Measurements from ENCODE around the gene USP24.

DNA sequence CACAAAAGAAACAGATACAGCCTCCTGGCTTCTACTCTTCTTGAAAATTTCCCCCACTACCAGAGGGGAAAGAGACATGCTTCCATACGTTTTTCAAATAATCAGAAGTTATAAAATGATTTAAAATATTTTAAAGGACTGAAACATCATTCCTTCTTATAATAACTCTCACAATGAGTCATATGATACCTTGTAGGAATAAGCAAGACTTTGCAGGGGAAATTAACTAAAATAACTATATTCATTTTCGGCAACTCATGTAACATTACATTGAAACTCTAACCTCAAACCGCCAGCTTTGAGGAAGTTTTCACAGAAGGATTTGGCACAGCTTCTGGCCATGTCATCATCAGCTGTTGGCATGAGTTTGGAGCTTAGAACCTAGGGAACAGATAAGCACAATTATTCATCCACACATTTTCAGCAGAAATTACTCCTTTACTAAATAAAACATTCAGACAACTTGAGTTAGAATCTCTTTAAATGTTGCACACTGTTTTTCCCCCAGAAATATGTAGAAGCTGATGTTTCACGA is 85.9 kb downstream of the USP24 start:
- no peak for TF ChIP-seq EP300 (IDR thresholded peaks at IDR 0.05; ENCODE audit: borderline replicate concordance)
- TF ChIP-seq RAD21 (IDR thresholded peaks at IDR 0.05; ENCODE audit: low read depth): no peak
- no peak for TF ChIP-seq CREB1 (IDR thresholded peaks at IDR 0.05; ENCODE audit: low read depth)
- TF ChIP-seq, protein P1, sequence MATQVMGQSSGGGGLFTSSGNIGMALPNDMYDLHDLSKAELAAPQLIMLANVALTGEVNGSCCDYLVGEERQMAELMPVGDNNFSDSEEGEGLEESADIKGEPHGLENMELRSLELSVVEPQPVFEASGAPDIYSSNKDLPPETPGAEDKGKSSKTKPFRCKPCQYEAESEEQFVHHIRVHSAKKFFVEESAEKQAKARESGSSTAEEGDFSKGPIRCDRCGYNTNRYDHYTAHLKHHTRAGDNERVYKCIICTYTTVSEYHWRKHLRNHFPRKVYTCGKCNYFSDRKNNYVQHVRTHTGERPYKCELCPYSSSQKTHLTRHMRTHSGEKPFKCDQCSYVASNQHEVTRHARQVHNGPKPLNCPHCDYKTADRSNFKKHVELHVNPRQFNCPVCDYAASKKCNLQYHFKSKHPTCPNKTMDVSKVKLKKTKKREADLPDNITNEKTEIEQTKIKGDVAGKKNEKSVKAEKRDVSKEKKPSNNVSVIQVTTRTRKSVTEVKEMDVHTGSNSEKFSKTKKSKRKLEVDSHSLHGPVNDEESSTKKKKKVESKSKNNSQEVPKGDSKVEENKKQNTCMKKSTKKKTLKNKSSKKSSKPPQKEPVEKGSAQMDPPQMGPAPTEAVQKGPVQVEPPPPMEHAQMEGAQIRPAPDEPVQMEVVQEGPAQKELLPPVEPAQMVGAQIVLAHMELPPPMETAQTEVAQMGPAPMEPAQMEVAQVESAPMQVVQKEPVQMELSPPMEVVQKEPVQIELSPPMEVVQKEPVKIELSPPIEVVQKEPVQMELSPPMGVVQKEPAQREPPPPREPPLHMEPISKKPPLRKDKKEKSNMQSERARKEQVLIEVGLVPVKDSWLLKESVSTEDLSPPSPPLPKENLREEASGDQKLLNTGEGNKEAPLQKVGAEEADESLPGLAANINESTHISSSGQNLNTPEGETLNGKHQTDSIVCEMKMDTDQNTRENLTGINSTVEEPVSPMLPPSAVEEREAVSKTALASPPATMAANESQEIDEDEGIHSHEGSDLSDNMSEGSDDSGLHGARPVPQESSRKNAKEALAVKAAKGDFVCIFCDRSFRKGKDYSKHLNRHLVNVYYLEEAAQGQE (IDR thresholded peaks at IDR 0.05; ENCODE audit: low read depth): no peak
- TF ChIP-seq, protein P2, sequence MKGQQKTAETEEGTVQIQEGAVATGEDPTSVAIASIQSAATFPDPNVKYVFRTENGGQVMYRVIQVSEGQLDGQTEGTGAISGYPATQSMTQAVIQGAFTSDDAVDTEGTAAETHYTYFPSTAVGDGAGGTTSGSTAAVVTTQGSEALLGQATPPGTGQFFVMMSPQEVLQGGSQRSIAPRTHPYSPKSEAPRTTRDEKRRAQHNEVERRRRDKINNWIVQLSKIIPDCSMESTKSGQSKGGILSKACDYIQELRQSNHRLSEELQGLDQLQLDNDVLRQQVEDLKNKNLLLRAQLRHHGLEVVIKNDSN (IDR thresholded peaks at IDR 0.05): no peak
- no peak for TF ChIP-seq TAF1 (IDR thresholded peaks at IDR 0.05; ENCODE audit: low read depth)
- TF ChIP-seq, protein P3, sequence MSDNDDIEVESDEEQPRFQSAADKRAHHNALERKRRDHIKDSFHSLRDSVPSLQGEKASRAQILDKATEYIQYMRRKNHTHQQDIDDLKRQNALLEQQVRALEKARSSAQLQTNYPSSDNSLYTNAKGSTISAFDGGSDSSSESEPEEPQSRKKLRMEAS (IDR thresholded peaks at IDR 0.05): no peak
- no peak for TF ChIP-seq ZBTB7A (IDR thresholded peaks at IDR 0.05; ENCODE audit: low read depth)
- TF ChIP-seq EGR1 (IDR thresholded peaks at IDR 0.05): no peak
- TF ChIP-seq TCF12 (IDR thresholded peaks at IDR 0.05; ENCODE audit: low read depth): no peak
- no peak for TF ChIP-seq CEBPB (IDR thresholded peaks at IDR 0.05)
- no peak for TF ChIP-seq NFIC (IDR thresholded peaks at IDR 0.05)
- no peak for TF ChIP-seq YY1 (IDR thresholded peaks at IDR 0.05; ENCODE audit: low read depth)
- no peak for TF ChIP-seq TEAD4 (IDR thresholded peaks at IDR 0.05)

Measured in Ishikawa (cell line).